SK-N-MC (cell line): ENCODE measurements around the gene GIMAP5.

Source experiments
- EZH2 ChIP-seq: fragments of 200-600 bp; sonication (generic); IDR thresholded peaks from one replicate; pipeline ENCODE4 v1.6.1; 2017; ENCODE audit warnings: antibody characterized with exemption
- FOXP2 ChIP-seq: optimal IDR thresholded peaks from 2 replicates; pipeline ENCODE3; 2011; ENCODE audit warnings: mild to moderate bottlenecking, moderate library complexity; ENCODE audit not compliant: insufficient read depth; ENCODE audit errors: extremely low read length, control extremely low read depth
- POLR2AphosphoS5 ChIP-seq: IDR thresholded peaks from 2 replicates; pipeline ENCODE4 v1.6.1; 2012; ENCODE audit warnings: mild to moderate bottlenecking, low read depth, low read length, borderline replicate concordance

DNA sequence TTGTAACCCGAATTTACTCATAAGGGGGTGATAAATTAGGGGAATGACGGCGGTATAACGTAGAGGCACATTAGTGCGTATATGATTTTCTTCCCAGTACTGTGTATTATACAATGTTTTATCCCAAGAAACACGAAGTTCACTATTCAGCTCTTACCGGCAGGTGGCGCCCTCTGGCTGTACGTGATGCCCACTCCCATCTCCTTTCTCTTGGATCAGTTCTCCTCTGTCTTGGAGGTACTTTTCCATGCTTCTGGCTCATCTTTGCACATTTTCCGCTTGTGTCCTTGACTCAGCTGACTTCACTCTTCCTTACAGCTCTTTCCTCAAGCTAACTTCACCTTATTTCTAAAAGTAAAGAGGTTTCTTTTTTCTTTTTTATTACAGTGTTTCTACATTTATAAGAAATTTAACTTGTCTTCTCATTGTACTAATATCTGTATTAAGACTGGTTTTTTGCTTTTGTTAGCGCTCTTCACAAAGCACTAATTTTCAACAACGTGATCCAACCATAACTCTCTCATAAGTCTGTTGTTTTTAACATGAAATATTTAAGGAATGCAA, 41.6 kb downstream of the GIMAP5 start:
- TF ChIP-seq EZH2 (no peak), POLR2AphosphoS5 (no peak), FOXP2 (no peak)
